GM19035 (cell line): ENCODE measurements around the gene DRD4.

ENCODE experiments used
- ATAC-seq: cut with Tn5 transposase; IDR thresholded peaks from one replicate; pipeline ENCODE4 v1.9.1; 2021; ENCODE audit not compliant: unreplicated experiment

Gene DRD4

DNA sequence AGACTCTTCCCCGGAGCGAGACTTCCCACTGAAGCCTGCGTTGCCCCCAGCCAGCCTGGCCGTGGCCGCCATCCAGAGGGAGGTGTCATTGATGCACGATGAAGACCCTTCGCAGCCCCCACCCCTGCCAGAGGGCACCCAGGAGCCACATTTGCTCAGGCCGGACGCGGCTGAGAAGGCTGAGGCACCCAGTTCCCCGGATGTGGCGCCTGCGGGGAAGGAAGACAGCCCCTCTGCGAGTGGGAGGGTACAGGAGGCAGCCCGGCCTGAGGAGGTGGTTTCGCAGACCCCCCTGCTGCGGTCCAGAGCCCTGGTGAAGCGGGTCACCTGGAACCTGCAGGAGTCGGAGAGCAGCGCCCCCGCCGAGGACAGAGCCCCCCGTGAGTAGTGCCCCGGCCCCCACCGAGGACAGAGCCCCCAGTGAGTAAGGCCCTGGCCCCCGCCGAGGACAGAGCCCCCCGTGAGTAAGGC is 27.7 kb upstream of the DRD4 start:
- ATAC-seq = no peak

DNA sequence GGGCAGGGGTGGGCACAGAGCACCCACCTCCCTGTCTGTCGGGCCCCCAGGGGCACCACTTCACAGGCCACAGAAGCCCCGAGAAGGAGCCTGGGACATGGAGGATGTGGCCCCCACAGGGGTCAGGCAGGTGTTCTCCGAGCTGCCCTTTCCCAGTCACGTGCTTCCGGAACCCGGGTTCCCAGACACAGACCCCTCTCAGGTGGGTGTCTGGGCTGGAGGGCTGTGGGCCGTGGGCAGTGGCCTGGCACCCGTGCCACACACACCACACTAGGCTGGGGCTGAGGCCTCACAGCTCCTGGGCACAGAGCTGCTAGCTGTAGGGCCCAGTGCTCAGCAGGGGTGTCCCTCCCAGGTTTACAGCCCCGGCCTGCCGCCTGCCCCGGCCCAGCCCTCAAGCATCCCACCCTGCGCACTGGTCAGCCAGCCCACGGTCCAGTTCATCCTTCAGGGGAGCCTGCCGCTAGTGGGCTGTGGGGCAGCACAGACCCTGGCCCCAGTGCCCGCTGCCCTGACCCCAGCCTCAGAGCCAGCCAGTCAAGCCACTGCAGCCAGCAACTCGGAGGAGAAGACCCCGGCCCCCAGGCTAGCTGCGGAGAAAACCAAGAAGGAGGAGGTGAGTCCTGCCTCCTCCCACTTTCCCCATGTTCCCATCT is 26.8 kb upstream of the DRD4 start:
- no peak for ATAC-seq

DNA sequence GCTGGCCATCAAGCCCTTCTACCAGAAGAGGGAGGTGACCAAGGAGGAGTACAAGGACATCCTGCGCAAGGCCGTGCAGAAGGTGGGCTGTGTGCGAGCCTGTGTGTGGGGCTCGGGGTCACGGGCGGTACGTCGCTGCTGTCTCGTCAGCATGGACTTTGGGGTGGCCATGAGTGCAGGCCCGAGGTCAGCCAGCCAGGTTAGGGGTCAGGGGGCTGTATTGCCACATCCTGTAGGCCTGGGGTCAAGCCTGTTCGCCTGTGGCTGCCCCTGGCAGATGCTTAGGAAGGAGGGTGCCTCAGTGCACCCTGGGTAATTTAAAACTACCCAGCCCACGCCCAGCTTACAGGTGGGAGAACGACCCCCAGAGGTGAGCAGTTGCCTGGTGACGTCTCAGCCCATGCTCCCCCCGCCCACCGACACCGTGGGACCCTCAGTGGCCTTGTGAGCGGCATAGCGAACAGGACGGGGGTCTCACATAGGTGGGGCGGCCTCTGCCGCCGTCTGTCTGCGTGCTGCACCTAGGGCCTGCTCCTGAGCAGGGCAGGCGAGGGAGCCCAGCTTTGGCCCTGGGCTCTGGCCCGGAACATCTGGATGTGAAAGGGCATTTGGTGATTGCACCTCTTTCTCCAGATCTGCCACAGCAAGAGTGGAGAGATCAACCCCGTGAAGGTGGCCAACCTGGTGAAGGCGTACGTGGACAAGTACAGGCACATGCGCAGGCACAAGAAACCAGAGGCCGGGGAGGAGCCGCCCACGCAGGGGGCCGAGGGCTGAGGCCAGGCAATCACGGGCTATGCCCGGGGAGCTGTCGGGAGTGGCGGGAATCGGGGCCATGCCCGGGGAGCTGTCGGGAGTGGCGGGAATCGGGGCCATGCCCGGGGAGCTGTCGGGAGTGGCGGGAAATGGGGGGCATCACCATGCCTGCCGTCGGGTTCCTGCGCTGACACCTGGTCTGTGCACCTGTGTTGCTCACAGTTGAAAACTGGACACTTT is 25.8 kb upstream of the DRD4 start:
- ATAC-seq = no peak

DNA sequence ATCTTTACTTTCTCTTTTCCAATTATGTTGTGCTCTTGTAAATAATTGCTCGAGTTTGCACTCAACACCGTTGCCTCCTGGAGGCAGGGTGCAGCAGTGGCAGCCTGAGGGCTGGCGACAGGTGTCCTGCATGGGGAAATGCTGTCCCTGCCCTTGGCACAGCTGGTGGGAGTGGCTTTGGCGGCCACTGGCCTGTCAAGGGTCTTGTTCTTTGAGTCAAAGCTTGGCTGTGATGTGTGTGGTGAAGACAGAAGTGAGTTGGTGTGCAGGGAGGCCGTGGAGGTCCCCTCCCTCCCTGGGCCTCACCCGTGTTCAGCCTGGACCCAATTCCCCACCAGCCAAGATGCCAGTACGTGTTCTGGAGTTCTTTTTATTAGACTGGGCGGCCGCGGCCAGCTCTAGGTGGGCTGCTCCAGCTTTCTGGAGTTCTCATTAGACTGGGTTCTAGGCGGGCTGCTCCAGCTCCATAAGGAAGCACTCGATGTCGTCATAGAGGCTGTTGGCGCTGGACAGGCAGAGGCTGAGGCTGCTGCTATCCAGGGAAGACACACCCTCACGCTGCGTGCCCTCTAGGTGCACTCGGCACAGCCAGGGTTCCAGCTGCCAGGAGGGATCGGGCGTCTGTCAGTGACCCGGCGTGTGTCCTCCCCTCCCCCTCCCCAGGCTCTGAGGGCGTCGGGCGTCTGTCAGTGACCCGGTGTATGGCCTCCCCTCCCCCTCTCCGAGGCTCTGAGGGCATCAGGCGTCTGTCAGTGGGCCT is 24.7 kb upstream of the DRD4 start:
- ATAC-seq = no peak

DNA sequence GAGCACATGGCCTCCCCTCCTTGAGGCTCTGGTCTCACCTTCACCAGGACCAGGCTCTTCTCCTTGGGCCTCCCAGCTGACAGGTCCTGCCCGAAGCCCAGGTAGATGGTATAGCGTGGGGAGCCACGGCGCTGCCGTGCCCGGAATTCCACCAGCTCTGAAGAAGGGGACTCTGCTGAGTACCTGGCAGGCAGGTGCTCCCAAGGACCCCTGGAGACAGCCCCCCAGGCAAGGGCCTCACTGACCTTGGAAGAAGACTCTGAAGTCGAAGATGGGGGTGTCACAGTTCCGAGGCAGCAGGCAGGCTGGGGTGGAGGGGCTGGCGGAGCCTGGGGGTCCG is 24.1 kb upstream of the DRD4 start:
- ATAC-seq = no peak

DNA sequence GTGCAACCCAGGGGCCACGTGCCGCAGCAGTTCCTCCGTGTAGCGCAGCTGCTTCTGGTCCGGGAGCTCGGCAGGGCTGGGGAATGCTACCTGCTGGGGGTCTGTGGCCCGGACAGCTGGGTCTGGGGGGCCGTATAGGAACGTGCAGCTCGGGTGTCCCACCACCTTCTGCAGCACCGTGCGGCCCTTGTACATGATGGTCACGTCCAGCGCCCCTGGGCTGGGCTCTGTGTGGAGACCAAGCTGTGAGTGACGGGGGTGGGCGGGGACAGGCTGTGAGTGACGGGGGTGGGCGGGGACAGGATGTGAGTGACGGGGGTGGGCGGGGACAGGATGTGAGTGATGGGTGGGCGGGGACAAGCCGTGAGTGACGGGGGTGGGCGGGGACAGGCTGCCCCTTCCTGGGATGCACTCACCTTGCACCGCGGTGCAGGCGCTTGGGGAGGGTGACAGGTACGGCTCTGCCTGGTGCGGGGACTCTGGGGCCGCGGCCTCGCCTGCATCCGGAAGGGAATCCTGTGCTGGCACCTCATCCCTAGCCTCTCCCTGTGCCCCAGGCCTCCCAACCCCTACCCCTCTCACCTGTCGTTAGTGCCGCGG is 23.6 kb upstream of the DRD4 start:
- no peak for ATAC-seq

DNA sequence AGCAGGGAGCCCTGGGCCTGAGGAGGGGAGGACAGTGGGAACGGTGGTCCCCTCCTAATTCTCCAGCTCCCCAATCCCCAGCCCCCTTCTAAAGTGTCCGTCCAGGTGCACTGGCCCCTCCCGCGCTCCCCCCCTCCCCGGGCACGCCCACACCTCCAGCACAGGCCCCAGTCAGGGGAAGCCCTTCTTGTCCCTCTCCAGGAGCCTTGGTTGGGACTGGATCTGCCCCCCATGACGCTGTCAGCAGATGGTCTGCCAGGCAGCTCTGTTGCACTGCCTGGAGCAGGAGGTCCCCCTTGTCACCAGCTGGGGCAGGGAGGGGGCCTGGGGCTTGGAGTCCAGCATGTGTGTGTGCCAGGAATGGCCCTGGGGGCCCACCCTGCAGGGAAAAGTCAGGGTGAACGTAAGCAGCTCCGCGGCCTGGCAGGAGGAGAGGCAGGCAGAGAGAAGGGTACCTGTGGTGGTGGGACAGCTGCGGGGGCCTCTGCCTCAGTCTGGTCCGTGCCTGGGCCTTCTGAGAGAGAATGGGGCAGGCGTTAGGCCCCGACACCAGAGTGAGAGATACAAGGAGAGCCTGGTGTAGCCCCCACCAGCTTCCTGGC is 22.9 kb upstream of the DRD4 start:
- no peak for ATAC-seq

DNA sequence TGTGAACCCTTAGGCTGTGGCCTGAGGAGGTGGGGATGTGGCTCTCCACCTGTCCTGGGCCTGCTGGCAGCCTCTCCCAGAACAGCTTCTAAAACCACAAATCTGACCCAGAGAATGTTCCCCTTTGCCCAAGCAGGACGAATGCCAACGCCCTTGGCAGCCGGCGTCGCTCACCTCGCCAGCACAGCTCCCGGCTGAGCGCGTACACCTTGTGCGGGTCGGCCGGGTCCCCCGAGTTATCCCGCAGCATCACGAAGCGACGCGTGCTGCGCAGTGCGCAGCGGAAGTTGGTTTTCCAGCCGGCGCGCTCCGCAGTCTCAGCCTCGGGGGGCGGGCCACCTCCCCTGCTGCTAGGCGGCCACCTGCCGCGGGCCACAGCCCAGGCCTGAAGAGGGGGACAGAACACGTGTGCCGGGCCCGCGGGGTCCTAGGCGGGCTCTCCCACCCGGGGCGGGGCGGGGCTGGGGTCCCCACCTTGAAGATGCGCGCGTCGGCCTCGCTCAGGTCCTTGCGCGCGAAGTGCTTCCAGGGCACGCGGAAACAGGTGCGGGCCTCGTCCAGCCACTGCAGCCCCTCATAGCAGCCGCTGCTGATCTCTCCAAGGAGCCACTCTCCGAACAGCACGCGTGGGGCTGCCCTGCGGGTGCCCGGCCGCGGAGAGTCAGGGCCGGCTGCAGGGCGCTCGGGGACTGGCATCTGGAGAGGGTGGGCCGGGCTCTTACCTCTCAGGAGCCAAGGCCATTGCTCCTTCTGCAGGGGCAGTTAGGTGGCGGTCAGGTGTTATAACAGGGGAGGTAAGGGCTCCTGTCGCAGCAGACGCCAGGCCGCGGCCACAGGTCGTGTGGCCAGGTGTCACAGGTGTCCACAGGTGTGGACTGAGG is 22.2 kb upstream of the DRD4 start:
- no peak for ATAC-seq

DNA sequence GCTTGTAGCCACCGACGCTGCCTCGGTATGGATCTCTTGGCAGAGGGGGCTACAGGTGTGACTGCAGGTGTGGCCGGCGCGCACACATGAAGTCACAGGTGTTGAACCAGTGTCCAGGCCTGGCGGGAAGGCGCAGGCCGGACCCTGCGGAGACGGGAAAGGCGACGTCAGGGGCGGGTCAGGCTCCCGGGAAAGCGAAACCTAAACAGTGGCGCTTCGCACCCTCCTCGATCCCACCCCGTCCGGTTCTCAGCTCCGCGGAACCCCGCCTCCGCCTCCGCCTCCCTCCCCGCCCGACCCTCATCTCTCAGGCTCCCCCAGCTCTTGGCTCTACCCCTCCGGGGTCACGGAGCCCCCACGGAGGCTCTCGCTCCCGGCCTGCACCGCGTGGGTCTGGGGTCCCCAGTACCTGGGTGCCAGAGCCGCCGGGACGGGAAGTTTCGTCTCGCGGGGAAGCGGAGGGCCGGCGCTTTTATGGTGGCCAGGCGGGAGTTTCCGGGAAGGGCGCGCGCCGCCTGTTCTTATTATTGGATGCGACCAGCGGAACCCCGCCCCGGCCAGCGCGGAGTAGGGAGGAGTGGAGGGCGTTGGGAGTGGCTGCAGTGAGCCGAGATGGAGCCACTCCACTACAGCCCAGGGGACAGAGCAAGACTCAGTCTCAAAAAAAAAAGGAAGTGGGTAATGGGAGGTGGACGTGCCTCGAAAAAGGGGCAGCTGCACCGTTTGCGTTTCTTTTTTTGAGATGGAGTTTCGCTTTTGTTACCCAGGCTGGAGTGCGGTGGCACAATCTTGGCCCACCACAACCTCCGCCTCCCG is 21.4 kb upstream of the DRD4 start, which contains the start of gene IRF7:
TSS of gene IRF7 (minus strand) at position 447 of the 816 bp plus-strand sequence. CDS start 586 bp downstream, outside the sequence.
- peak; percentile 81 for ATAC-seq

DNA sequence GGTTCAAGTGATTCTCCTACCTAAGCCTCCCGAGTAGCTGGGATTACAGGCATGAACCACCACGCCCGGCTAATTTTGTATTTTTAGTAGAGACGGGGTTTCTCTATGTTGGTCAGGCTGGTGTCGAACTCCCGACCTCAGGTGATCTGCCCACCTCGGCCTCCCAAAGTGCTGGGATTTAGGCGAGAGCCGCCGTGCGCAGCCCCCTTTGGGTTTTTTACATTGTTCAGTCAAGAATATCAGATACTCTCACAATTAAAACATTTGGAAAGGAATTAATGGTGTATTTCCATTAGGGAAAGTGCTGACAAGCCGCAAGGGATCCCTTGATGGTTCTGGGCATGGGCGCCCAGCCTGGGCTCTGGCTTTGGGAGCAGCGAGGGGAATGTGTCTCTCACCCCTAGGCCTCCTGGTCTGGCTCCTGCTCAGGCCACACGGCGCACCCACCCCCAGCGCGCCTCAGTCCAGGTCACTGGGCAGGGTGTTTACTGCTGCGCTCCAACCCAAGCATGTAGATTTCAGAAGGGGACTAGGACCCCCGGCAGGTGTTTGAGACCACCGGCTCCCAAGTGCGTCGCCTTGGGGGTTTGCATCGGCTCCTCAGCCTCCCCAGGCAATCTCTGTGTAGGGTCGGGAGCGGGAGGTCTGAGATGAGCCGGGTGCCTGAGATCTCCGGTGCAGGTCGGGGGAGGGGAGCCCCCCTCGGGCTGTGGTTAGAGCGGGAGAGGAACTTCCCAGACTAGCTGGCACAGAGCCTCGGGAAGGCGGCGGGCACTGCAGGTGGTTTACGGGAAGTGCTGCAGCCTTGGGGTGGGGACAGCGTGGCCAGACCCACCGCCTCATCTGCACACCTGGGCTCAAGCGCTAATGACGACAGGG is 20.5 kb upstream of the DRD4 start:
- no peak for ATAC-seq

DNA sequence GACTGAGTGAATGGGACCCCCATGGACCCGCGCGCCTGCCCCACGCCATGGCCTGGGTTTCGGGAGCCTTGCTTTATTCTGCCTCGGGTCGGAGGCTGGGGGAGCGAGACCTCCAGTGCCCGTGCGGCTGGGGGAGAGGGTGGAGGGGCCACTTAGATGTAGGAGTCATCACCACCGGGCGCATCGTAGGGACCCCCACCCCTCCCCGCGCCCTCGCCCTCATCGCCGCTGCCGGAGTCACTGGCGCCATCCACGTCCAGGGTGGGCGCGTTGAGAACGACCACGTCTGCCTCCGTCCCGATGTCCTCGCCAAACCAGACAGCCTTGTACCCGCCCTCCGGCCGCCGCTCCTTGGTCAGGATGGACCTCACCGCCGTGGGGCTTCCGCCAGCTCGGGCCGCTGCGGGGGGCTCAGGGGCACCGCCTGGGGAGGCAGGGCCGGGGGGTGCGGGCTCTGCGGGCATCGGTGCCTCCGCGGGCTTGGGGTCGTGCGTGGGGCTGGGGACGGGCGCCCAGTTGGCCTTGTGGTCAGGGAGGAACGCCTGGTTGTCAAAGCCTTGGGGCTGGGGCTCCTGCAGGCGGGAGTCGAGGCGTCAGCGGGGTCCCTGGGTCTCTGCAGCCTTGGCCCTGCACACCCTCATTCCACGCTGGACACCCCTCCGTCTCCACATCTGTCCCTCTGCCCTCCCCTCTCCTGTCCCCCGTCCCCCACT is 19.7 kb upstream of the DRD4 start:
- ATAC-seq = no peak

DNA sequence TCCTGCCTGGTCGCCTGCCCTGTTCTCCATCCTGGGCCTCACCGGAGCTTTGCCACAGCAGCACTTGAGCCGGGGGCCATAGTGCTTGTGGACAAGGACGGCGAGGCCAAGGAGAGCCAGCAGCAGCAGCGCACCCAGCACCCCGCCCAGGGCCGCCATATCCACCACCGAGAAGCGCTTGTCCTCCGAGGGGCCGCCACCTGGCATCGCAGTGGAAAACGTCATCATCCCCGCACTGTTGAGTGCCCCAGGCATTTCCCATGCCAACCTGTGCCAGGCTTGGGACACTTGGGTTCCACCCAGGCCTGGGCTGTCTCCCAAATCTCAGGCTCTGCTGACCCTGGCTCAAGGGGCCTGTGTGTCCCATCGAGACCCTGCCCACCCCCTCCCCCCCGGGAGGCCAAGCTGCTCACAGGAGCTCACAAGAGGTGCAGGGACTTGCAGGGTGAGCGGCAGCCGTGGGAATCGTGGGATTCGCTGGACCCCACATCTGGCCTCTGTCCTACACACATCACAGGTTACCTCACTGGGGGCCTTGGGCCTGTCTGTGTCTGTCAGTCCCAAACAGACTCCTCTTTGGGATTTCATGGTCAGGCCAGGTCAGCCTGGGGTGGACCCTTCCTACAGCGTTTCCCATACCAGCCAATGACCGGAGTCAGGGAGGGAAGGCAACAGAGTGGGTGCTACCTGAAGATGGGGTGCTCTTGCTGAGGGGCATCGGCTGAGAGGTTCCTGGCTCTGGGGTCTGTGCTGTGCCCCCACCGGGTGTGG is 19.0 kb upstream of the DRD4 start:
- no peak for ATAC-seq

DNA sequence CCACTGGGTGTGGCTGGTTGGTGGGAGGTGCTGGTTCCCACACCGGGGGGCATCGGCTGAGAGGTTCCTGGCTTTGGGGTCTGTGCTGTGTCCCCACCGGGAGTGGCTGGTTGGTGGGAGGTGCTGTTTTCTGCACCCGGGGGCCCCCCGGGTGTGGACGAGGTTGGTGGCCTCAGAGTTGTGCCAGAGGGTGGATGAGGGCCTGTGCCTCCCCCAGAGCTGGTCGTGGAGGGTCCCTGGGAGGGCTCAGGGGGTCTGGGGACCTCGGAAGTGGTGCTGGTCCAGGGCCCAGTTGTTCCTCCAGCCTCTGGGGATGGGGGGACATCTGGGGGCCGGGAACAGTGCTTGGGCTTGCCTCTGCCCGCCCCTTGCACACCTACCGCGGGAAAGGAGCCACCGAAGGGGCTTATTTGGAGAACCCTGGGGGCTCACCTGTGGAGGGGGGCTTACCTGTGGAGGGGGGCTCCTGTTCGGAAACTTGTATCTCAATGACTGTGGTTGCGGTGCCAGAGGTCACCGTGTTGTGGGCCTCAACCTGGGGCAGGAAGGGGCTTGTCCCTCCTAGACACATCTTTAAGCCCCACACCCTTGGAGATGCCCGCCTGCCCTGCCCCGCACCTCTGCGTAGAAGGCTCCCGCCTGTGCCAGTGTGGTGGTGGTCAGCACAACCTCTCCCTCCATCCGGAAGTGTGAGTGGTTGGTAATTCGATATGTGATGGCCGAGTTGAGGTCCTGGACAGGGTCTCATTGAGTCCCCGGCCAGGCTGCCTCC is 18.0 kb upstream of the DRD4 start:
- ATAC-seq = no peak

DNA sequence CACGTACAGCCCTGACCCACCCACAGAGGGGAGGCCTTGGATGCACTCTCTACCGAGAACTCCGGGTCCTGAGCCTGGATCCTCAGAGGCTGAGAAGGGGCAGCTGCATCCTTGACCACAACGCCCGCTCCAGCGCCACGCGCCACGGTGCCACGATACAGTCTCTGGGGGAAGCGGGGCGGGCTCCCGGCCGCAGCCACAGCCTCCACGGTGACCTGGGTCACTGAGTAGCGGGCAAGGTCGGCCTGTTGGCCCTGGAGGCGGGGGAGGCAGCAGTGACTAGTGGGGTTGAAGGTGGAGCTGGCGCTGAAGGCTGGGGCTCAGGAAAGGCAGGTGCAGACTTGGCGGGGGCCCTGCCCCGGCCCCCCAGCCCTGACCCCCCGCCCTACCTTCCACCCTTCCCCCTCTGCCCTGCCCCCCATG is 17.4 kb upstream of the DRD4 start:
- ATAC-seq = no peak

DNA sequence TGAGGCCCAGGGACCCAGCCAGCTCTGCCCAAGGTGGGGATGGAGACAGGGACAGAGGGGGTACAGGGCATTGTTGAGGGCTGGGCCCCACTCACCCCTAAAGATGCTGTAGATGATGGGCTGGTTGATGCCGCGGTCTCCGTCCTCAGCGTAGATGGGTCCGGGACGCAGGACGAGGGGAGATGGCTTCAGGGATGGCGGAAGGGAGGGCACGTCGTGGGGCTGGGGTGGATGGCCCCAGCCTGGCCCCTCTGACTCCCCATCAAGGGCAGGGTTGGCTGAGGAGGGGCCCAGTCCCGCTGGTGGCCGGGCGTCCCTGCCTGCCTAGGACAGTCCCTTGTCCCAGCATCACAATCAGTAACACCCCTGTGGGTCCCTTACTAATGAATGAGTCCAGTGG is 16.9 kb upstream of the DRD4 start:
- ATAC-seq = no peak
